Pancreas (tissue), 10 donors: ENCODE data around the gene PRSS36. TPM values are rescaled to one million over a fixed set of nuclear protein-coding genes. Genes with fewer than 3 reads are reported as not detected.
"Not testable (repeated sequence)": the region's sequence is repeated elsewhere in the genome, so short reads cannot be mapped to it uniquely, and the experiment has no call there.

Source experiments
- ATAC-seq, 4 donors: fragments of 200-7000 bp; cut with Tn5 transposase; one replicate each; pipeline versions ENCODE4 v1.8.0 to v1.9.1; 2020; ENCODE audit warnings: mild to moderate bottlenecking in 4 of 4, moderate library complexity in 4 of 4
- DNase-seq, 6 donors: peaks; one replicate each; pipeline ENCODE4 v3.0.0-alpha.2; 2020
- FAIRE-seq: peaks from 2 replicates; lab custom pipeline; 2012; peaks lifted over from hg19 to GRCh38; lab: Jason Lieb, UNC
- H3K27ac ChIP-seq, 4 donors: fragments of 200-600 bp; sonication (generic); 1 replicate in 3 of 4; 2 replicates in 1 of 4; pipeline versions ENCODE4 v1.5.0 to v1.8.0; 2020
- H3K27me3 ChIP-seq, 4 donors: fragments of 200-600 bp; one replicate each; pipeline ENCODE4 v1.8.0; 2021
- H3K36me3 ChIP-seq, 3 donors: fragments of 200-600 bp; sonication (generic) in 1 of 3; one replicate each; pipeline versions ENCODE4 v1.5.0 to v1.8.0; 2020 to 2021
- H3K4me1 ChIP-seq, 3 donors: fragments of 200-600 bp; one replicate each; pipeline ENCODE4 v1.8.0; 2021
- H3K4me3 ChIP-seq, 4 donors: fragments of 200-600 bp; sonication (generic) in 2 of 4; one replicate each; pipeline versions ENCODE4 v1.5.0 to v1.8.0; 2020 to 2021
- H3K9me3 ChIP-seq, 4 donors: fragments of 200-600 bp; one replicate each; pipeline ENCODE4 v1.8.0; 2021
- WGBS, 2 donors: extraction: QIAGEN DNeasy Blood & Tissue Kit; methylation state at CpG; one replicate each; pipeline ENCODE4 v1.1.7; 2013; 5-methylcytosine and 5-hydroxymethylcytosine counted together
- intact Hi-C, 3 donors: fragments of 100-400 bp; cut with DNase I; formaldehyde crosslinking; loops; one replicate each; pipeline versions ENCODE4 v1.11.1 to v1.14.2; 2022
- polyA plus RNA-seq, 2 donors: library from polyadenylated mRNA; stranded (reverse); fragments of 200-250 nt; gene quantifications; one replicate each; pipeline ENCODE4 v1.2.3, GENCODE V29; 2013
- total RNA-seq, 6 donors: library from RNA; stranded (reverse); fragmentation: NEBNext Ultra II Directional in 4 of 6; extraction: Animal tissue kit (Norgen Biotek cat#: 25700) in 4 of 6; gene quantifications; one replicate each; pipeline versions ENCODE4 v1.2.1 to v1.2.4, GENCODE V29; 2021 to 2023
- TF ChIP-seq, protein P1 (sequence below), 4 donors: fragments of 200-600 bp; sonication (generic) in 3 of 4; IDR thresholded peaks; one replicate each; pipeline versions ENCODE4 v1.5.0 to v1.8.0; 2021; ENCODE audit warnings: antibody characterized with exemption in 4 of 4
- donor health status: healthy with polysubstance abuse.
- donor health status: DM: no; HTN: no; CAD: no; lungs with moderate emphysema.
- donor health status: DM: no; HTN: no; CAD: no.
- donor health status: control.
- donor health status: control.
- donor health status: Bipolar disorder and iron deficiency.
- donor health status: DM: yes; HTN: yes; CAD: no.
- donor health status: DM: no; HTN: no; CAD: no.
- donor health status: DM: no; HTN: no; CAD: no.
- donor health status: DM: yes; HTN: yes; CAD: no.

The PRSS36 gene
- total and polyA plus RNA-seq, 8 donors = 0.14 to 3.1 (median 1.1) TPM

GRCh38 chr16:31108035-31108793 lies 41.7 kb downstream of the PRSS36 start, which contains the start of gene BCKDK:
BCKDK (plus strand) TSS chr16:31108386; CDS start chr16:31109224, 838 bp downstream.
- no peak for FAIRE-seq
- Histone ChIP-seq H3K4me1 (peaks cover 5 to 20% (median 14%) of the 10 kb centered on the region in 3 donors), H3K27ac (peak within 1 kb of the TSS; percentile 86 to 92 (median 91)), H3K27me3 (no peaks in the 10 kb centered on the region), H3K9me3 (no peaks in the 10 kb centered on the region), H3K36me3 (peaks cover 0 to 31% (median 0%) of the 10 kb centered on the region in 3 donors), H3K4me3 (peak within 1 kb of the TSS; percentile 61 to 100 (median 97))
- DNase-seq = peak; percentile 65 to 88 (median 75)
- intact Hi-C loops = no loop called here
- 4 to 5% methylated on average over 58 to 68 of the region's 68 CpGs for WGBS, 2 donors
- peak; percentile 67 to 84 (median 83) for ATAC-seq
- TF ChIP-seq, protein P1, sequence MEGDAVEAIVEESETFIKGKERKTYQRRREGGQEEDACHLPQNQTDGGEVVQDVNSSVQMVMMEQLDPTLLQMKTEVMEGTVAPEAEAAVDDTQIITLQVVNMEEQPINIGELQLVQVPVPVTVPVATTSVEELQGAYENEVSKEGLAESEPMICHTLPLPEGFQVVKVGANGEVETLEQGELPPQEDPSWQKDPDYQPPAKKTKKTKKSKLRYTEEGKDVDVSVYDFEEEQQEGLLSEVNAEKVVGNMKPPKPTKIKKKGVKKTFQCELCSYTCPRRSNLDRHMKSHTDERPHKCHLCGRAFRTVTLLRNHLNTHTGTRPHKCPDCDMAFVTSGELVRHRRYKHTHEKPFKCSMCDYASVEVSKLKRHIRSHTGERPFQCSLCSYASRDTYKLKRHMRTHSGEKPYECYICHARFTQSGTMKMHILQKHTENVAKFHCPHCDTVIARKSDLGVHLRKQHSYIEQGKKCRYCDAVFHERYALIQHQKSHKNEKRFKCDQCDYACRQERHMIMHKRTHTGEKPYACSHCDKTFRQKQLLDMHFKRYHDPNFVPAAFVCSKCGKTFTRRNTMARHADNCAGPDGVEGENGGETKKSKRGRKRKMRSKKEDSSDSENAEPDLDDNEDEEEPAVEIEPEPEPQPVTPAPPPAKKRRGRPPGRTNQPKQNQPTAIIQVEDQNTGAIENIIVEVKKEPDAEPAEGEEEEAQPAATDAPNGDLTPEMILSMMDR (IDR thresholded peaks at IDR 0.05) = no peak

DNA sequence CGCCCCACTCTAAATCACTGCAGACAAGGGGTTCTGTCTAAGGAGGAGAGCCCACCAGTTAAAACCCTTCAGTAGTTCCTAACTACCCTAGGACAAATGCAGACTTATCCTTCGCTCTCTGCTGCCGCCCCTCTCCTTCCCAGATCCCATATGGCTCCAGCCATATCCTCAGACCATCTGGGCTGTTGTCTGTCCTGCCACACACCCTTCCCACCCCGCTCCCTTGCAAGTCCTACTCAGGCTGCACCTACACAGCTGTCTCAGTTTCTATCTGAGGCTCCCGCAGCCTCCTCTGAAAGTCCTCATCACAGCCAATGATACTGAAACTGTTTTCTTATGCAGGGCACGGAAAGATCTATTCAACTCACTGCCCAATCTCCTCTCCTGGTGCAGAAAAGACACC lies 42.4 kb downstream of the PRSS36 start:
- 89 to 95% methylated on average over 6 of the region's 6 CpGs for WGBS, 2 donors
- intact Hi-C loops = no loop called here
- TF ChIP-seq, protein P1 (IDR thresholded peaks at IDR 0.05) = no peak
- Histone ChIP-seq H3K27ac (no peak overlapping the region), H3K36me3 (peaks cover 0 to 31% (median 0%) of the 10 kb centered on the region in 3 donors), H3K27me3 (no peaks in the 10 kb centered on the region), H3K9me3 (no peaks in the 10 kb centered on the region), H3K4me3 (no peak overlapping the region), H3K4me1 (peaks cover 4 to 14% (median 11%) of the 10 kb centered on the region in 3 donors)
- ATAC-seq (no peak), FAIRE-seq (no peak), DNase-seq (peak in 1 of 6 donors; percentile 18)

- H3K36me3 ChIP-seq = peaks cover 0 to 24% (median 0%) of the 10 kb centered on the region in 3 donors
- no peak for FAIRE-seq
- intact Hi-C loops = no loop called here
- WGBS, 2 donors = 92% methylated on average over 28 of the region's 28 CpGs
- H3K27me3 ChIP-seq = no peaks in the 10 kb centered on the region
- no peak overlapping the region for H3K4me3 ChIP-seq
- TF ChIP-seq, protein P1 (IDR thresholded peaks at IDR 0.05) = no peak
- peaks cover 4 to 14% (median 11%) of the 10 kb centered on the region in 3 donors for H3K4me1 ChIP-seq
- peak overlapping the region in 1 of 4 donors; percentile 61 for H3K27ac ChIP-seq
- no peak for ATAC-seq
- DNase-seq = peak in 2 of 6 donors; percentile 36 to 37
- no peaks in the 10 kb centered on the region for H3K9me3 ChIP-seq
Observed at GRCh38 chr16:31106509-31107464, 43.1 kb downstream of the PRSS36 start.

DNA sequence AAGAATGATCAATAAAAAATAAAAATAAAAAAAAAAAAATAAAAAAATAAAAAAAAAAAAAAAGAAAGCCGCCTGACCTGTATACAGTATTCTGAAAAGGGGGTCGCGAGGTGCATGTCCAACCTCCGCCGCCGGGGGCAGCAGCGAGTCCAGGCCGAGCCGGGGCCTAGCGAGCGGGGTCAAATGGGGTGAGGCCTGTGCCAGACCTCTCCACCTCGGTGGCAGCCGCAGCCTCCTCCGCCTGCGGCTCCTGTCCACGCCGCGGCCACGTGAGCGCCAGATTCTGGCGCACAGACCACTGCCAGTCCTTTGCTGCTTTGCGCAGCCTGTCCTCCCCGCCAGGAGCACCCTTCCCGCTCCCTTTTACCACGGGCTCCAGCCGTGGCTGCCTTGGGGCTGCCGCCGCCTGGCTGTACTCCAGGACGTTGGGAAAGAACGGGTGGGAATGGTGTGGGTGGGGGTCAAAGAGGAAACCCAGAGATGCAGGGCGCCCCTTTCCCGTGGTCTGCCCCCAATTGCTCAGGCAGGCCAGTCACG lies 44.1 kb downstream of the PRSS36 start:
- Histone ChIP-seq H3K4me3 (peak overlapping the region in 1 of 4 donors; percentile 20), H3K9me3 (no peaks in the 10 kb centered on the region), H3K27ac (peak overlapping the region; percentile 35 to 74 (median 60)), H3K36me3 (peaks cover 0 to 14% (median 0%) of the 10 kb centered on the region in 3 donors), H3K27me3 (no peaks in the 10 kb centered on the region), H3K4me1 (peaks cover 4 to 14% (median 11%) of the 10 kb centered on the region in 3 donors)
- intact Hi-C loops = no loop called here
- TF ChIP-seq, protein P1 (IDR thresholded peaks at IDR 0.05) = peak; percentile 83 to 89 (median 88)
- DNase-seq (peak; percentile 85 to 96 (median 96)), ATAC-seq (peak; percentile 90 to 94 (median 92)), FAIRE-seq (no peak)
- WGBS, 2 donors = 8 to 9% methylated on average over 33 of the region's 33 CpGs

- H3K4me3 ChIP-seq, ATAC-seq, H3K9me3 ChIP-seq, FAIRE-seq, H3K36me3 ChIP-seq, H3K4me1 ChIP-seq, H3K27me3 ChIP-seq, DNase-seq, H3K27ac ChIP-seq, intact Hi-C loops: not testable (repeated sequence)
- WGBS, 2 donors = 80 to 84% methylated on average over 12 of the region's 13 CpGs
Observed at GRCh38 chr16:31100876-31101641, 48.8 kb downstream of the PRSS36 start.
